HEK293 (cell line): Measurements from ENCODE around the gene NINJ2.

Experiments used
- GFI1B ChIP-seq: fragments of 450-650 bp; formaldehyde crosslinking; IDR thresholded peaks from 2 replicates; pipeline ENCODE4 v1.5.1; 2016; ENCODE audit warnings: missing biosample characterization, missing genetic modification characterization
- KLF10 ChIP-seq: fragments of 450-650 bp; IDR thresholded peaks from 2 replicates; pipeline ENCODE4 v1.5.1; 2018; ENCODE audit warnings: missing biosample characterization, mild to moderate bottlenecking, missing genetic modification characterization
- PBX3 ChIP-seq: sonication (generic); formaldehyde crosslinking; IDR thresholded peaks from 2 replicates; pipeline ENCODE4 v1.8.1; 2022; ENCODE audit warnings: mild to moderate bottlenecking, moderate library complexity, missing genetic modification reagents
- SP2 ChIP-seq: fragments of 450-650 bp; formaldehyde crosslinking; IDR thresholded peaks from 2 replicates; pipeline ENCODE4 v1.5.1; 2016; ENCODE audit warnings: missing biosample characterization, missing genetic modification characterization
- ZNF10 ChIP-seq: fragments of 450-650 bp; formaldehyde crosslinking; IDR thresholded peaks from 2 replicates; pipeline ENCODE4 v1.5.1; 2017; ENCODE audit warnings: missing biosample characterization, missing genetic modification characterization
- ZNF138 ChIP-seq: fragments of 450-650 bp; formaldehyde crosslinking; IDR thresholded peaks from 2 replicates; pipeline ENCODE4 v1.5.1; 2016; ENCODE audit warnings: missing biosample characterization, missing genetic modification characterization, borderline replicate concordance
- ZNF24 ChIP-seq: fragments of 450-650 bp; formaldehyde crosslinking; IDR thresholded peaks from 2 replicates; pipeline ENCODE4 v1.5.1; 2016; ENCODE audit warnings: missing biosample characterization, missing genetic modification characterization
- ZNF843 ChIP-seq: fragments of 450-650 bp; formaldehyde crosslinking; IDR thresholded peaks from 2 replicates; pipeline ENCODE4 v1.5.1; 2016; ENCODE audit warnings: missing biosample characterization, missing genetic modification characterization
- TF ChIP-seq, protein P1 (sequence below): fragments of 450-650 bp; formaldehyde crosslinking; IDR thresholded peaks from 2 replicates; pipeline ENCODE4 v1.5.1; 2016; ENCODE audit warnings: missing biosample characterization, missing genetic modification characterization
- TF ChIP-seq, protein P2 (sequence below): fragments of 450-650 bp; formaldehyde crosslinking; IDR thresholded peaks from 2 replicates; pipeline ENCODE4 v1.5.1; 2016; ENCODE audit warnings: missing biosample characterization, missing genetic modification characterization
- TF ChIP-seq, protein P3 (sequence below): fragments of 450-650 bp; formaldehyde crosslinking; IDR thresholded peaks from 2 replicates; pipeline ENCODE4 v1.5.1; 2016; ENCODE audit warnings: missing biosample characterization, missing genetic modification characterization

GRCh38 chr12:565161-565560 lies 98.1 kb downstream of the NINJ2 start:
- no peak for TF ChIP-seq ZNF843 (tag by site-specific recombination)
- no peak for TF ChIP-seq ZNF138
- TF ChIP-seq ZNF10 (tag by site-specific recombination), result no peak
- TF ChIP-seq, protein P1, sequence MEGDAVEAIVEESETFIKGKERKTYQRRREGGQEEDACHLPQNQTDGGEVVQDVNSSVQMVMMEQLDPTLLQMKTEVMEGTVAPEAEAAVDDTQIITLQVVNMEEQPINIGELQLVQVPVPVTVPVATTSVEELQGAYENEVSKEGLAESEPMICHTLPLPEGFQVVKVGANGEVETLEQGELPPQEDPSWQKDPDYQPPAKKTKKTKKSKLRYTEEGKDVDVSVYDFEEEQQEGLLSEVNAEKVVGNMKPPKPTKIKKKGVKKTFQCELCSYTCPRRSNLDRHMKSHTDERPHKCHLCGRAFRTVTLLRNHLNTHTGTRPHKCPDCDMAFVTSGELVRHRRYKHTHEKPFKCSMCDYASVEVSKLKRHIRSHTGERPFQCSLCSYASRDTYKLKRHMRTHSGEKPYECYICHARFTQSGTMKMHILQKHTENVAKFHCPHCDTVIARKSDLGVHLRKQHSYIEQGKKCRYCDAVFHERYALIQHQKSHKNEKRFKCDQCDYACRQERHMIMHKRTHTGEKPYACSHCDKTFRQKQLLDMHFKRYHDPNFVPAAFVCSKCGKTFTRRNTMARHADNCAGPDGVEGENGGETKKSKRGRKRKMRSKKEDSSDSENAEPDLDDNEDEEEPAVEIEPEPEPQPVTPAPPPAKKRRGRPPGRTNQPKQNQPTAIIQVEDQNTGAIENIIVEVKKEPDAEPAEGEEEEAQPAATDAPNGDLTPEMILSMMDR (tag by site-specific recombination), result no peak
- no peak for TF ChIP-seq KLF10 (tag by site-specific recombination)
- no peak for TF ChIP-seq GFI1B (tag by site-specific recombination)
- TF ChIP-seq PBX3 (CRISPR knock-in tag), result no peak
- TF ChIP-seq, protein P2, sequence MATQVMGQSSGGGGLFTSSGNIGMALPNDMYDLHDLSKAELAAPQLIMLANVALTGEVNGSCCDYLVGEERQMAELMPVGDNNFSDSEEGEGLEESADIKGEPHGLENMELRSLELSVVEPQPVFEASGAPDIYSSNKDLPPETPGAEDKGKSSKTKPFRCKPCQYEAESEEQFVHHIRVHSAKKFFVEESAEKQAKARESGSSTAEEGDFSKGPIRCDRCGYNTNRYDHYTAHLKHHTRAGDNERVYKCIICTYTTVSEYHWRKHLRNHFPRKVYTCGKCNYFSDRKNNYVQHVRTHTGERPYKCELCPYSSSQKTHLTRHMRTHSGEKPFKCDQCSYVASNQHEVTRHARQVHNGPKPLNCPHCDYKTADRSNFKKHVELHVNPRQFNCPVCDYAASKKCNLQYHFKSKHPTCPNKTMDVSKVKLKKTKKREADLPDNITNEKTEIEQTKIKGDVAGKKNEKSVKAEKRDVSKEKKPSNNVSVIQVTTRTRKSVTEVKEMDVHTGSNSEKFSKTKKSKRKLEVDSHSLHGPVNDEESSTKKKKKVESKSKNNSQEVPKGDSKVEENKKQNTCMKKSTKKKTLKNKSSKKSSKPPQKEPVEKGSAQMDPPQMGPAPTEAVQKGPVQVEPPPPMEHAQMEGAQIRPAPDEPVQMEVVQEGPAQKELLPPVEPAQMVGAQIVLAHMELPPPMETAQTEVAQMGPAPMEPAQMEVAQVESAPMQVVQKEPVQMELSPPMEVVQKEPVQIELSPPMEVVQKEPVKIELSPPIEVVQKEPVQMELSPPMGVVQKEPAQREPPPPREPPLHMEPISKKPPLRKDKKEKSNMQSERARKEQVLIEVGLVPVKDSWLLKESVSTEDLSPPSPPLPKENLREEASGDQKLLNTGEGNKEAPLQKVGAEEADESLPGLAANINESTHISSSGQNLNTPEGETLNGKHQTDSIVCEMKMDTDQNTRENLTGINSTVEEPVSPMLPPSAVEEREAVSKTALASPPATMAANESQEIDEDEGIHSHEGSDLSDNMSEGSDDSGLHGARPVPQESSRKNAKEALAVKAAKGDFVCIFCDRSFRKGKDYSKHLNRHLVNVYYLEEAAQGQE (tag by site-specific recombination), result no peak
- TF ChIP-seq SP2 (tag by site-specific recombination), result no peak
- TF ChIP-seq, protein P3, sequence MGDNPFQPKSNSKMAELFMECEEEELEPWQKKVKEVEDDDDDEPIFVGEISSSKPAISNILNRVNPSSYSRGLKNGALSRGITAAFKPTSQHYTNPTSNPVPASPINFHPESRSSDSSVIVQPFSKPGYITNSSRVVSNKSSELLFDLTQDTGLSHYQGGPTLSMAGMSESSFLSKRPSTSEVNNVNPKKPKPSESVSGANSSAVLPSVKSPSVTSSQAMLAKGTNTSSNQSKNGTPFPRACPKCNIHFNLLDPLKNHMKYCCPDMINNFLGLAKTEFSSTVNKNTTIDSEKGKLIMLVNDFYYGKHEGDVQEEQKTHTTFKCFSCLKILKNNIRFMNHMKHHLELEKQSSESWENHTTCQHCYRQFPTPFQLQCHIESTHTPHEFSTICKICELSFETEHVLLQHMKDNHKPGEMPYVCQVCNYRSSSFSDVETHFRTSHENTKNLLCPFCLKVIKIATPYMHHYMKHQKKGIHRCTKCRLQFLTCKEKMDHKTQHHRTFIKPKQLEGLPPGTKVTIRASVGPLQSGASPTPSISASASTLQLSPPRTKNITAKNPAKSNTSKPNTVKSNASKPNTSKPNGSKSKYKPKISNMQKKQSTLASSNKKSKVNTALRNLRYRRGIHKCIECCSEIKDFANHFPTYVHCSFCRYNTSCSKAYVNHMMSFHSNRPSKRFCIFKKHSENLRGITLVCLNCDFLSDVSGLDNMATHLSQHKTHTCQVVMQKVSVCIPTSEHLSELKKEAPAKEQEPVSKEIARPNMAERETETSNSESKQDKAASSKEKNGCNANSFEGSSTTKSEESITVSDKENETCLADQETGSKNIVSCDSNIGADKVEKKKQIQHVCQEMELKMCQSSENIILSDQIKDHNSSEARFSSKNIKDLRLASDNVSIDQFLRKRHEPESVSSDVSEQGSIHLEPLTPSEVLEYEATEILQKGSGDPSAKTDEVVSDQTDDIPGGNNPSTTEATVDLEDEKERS (tag by site-specific recombination), result no peak
- no peak for TF ChIP-seq ZNF24 (tag by site-specific recombination)
